Activated CD8-positive, alpha-beta memory T cell treated with anti-CD3 and anti-CD28 coated beads, Interleukin-2, amount 50 U/mL, for 4 hours (primary cell): ENCODE measurements around the gene RICTOR.
A peak's percentile ranks its signal among the peaks of the same experiment; 100 is the strongest.

Source experiments
- DNase-seq: peaks from one replicate; pipeline ENCODE4 v3.0.0-alpha.2; 2020

RICTOR gene

GRCh38 chr5:39074017-39074814, at the start of gene RICTOR:
Gene RICTOR, minus strand, starts transcription at chr5:39074399. Its CDS starts 22 bp downstream, at chr5:39074377.
- peak; percentile 92 for DNase-seq

- DNase-seq = no peak
Observed at GRCh38 chr5:39121922-39122321, 47.7 kb upstream of the RICTOR start.

GRCh38 chr5:39121315-39121714, 47.1 kb upstream of the RICTOR start:
- DNase-seq = no peak

- no peak for DNase-seq
Observed at GRCh38 chr5:39120052-39120420, 45.8 kb upstream of the RICTOR start.

GRCh38 chr5:39119404-39120051, 45.3 kb upstream of the RICTOR start:
- DNase-seq = no peak

GRCh38 chr5:39118638-39119037, 44.4 kb upstream of the RICTOR start:
- no peak for DNase-seq

- DNase-seq = no peak
Observed at GRCh38 chr5:39117401-39117800, 43.2 kb upstream of the RICTOR start.

GRCh38 chr5:39116344-39117170, 42.4 kb upstream of the RICTOR start:
- no peak for DNase-seq

- no peak for DNase-seq
Observed at GRCh38 chr5:39115644-39116343, 41.6 kb upstream of the RICTOR start.

GRCh38 chr5:39114155-39114554, 40.0 kb upstream of the RICTOR start:
- DNase-seq = no peak

- DNase-seq = no peak
Observed at GRCh38 chr5:39113354-39113953, 39.3 kb upstream of the RICTOR start.

GRCh38 chr5:39109606-39110005, 35.4 kb upstream of the RICTOR start:
- no peak for DNase-seq

GRCh38 chr5:39108987-39109386, 34.8 kb upstream of the RICTOR start:
- no peak for DNase-seq

- no peak for DNase-seq
Observed at GRCh38 chr5:39107350-39107749, 33.2 kb upstream of the RICTOR start.

- DNase-seq = no peak
Observed at GRCh38 chr5:39106322-39106721, 32.1 kb upstream of the RICTOR start.

- DNase-seq = no peak
Observed at GRCh38 chr5:39104221-39104620, 30.0 kb upstream of the RICTOR start.

GRCh38 chr5:39102684-39103155, 28.5 kb upstream of the RICTOR start:
- no peak for DNase-seq

- DNase-seq = no peak
Observed at GRCh38 chr5:39100851-39101396, 26.7 kb upstream of the RICTOR start.

- DNase-seq = no peak
Observed at GRCh38 chr5:39100301-39100850, 26.2 kb upstream of the RICTOR start.

GRCh38 chr5:39099831-39100230, 25.6 kb upstream of the RICTOR start:
- no peak for DNase-seq

GRCh38 chr5:39093352-39093751, 19.2 kb upstream of the RICTOR start:
- no peak for DNase-seq
